IPS-18c (cell line): ENCODE results near the gene EHD3.

ENCODE experiments used
- H3K4me3 ChIP-seq: 2 replicates; pipeline ENCODE4 v1.7.0; 2013; ENCODE audit warnings: low read depth, mild to moderate bottlenecking, low read length, moderate library complexity; ENCODE audit not compliant: insufficient read depth
- H3K9me3 ChIP-seq: one replicate; pipeline ENCODE4 v1.6.1; 2013; ENCODE audit warnings: mild to moderate bottlenecking, low read length, moderate library complexity; ENCODE audit not compliant: control insufficient read depth, insufficient read depth

Gene EHD3

GRCh38 chr2:31287654-31288053 lies 53.7 kb downstream of the EHD3 start:
- H3K4me3 ChIP-seq: no peak overlapping the region
- peaks cover 2% of the 10 kb centered on the region for H3K9me3 ChIP-seq

GRCh38 chr2:31294196-31294595 lies 60.2 kb downstream of the EHD3 start:
- Histone ChIP-seq H3K9me3 (peaks cover 5% of the 10 kb centered on the region), H3K4me3 (no peak overlapping the region)

- Histone ChIP-seq H3K4me3 (no peak overlapping the region; the same call in 1 of the 2 replicates), H3K9me3 (peaks cover 5% of the 10 kb centered on the region)
Observed at GRCh38 chr2:31296641-31297287, 62.8 kb downstream of the EHD3 start.

- no peak overlapping the region for H3K4me3 ChIP-seq
- peaks cover 3% of the 10 kb centered on the region for H3K9me3 ChIP-seq
Observed at GRCh38 chr2:31297751-31298150, 63.8 kb downstream of the EHD3 start.

GRCh38 chr2:31299547-31299946 lies 65.6 kb downstream of the EHD3 start:
- Histone ChIP-seq H3K9me3 (peaks cover 3% of the 10 kb centered on the region), H3K4me3 (no peak overlapping the region)

GRCh38 chr2:31300309-31300708 lies 66.4 kb downstream of the EHD3 start:
- H3K4me3 ChIP-seq: no peak overlapping the region

GRCh38 chr2:31302940-31303563 lies 69.1 kb downstream of the EHD3 start:
- Histone ChIP-seq H3K4me3 (no peak overlapping the region), H3K9me3 (no peaks in the 10 kb centered on the region)

More at GRCh38 chr2:31300309-31300708, 66.4 kb downstream of the EHD3 start:
- no peaks in the 10 kb centered on the region for H3K9me3 ChIP-seq

- H3K4me3 ChIP-seq: no peak overlapping the region
- no peaks in the 10 kb centered on the region for H3K9me3 ChIP-seq
Observed at GRCh38 chr2:31304816-31305215, 70.9 kb downstream of the EHD3 start.

GRCh38 chr2:31312898-31313297 lies 78.9 kb downstream of the EHD3 start:
- no peaks in the 10 kb centered on the region for H3K9me3 ChIP-seq
- no peak overlapping the region for H3K4me3 ChIP-seq

GRCh38 chr2:31314761-31315160 lies 80.8 kb downstream of the EHD3 start:
- no peaks in the 10 kb centered on the region for H3K9me3 ChIP-seq
- no peak overlapping the region for H3K4me3 ChIP-seq

GRCh38 chr2:31317396-31317795 lies 83.4 kb downstream of the EHD3 start:
- no peaks in the 10 kb centered on the region for H3K9me3 ChIP-seq
- no peak overlapping the region for H3K4me3 ChIP-seq

- Histone ChIP-seq H3K9me3 (no peaks in the 10 kb centered on the region), H3K4me3 (no peak overlapping the region)
Observed at GRCh38 chr2:31318361-31319336, 84.7 kb downstream of the EHD3 start.
